Stimulated activated CD8-positive, alpha-beta memory T cell treated with anti-CD3 and anti-CD28 coated beads, Interleukin-2, amount 100 ng/mL, for 1 hour (primary cell): Measurements from ENCODE around the gene ATXN2L.
"Not testable (repeated sequence)": the region's sequence is repeated elsewhere in the genome, so short reads cannot be mapped to it uniquely, and the experiment has no call there.

Experiments used
- DNase-seq, 2 donors: peaks; one replicate each; pipeline ENCODE4 v3.0.0-alpha.2; 2020; ENCODE audit warnings: low read depth in 2 of 2

ATXN2L gene, protein sequence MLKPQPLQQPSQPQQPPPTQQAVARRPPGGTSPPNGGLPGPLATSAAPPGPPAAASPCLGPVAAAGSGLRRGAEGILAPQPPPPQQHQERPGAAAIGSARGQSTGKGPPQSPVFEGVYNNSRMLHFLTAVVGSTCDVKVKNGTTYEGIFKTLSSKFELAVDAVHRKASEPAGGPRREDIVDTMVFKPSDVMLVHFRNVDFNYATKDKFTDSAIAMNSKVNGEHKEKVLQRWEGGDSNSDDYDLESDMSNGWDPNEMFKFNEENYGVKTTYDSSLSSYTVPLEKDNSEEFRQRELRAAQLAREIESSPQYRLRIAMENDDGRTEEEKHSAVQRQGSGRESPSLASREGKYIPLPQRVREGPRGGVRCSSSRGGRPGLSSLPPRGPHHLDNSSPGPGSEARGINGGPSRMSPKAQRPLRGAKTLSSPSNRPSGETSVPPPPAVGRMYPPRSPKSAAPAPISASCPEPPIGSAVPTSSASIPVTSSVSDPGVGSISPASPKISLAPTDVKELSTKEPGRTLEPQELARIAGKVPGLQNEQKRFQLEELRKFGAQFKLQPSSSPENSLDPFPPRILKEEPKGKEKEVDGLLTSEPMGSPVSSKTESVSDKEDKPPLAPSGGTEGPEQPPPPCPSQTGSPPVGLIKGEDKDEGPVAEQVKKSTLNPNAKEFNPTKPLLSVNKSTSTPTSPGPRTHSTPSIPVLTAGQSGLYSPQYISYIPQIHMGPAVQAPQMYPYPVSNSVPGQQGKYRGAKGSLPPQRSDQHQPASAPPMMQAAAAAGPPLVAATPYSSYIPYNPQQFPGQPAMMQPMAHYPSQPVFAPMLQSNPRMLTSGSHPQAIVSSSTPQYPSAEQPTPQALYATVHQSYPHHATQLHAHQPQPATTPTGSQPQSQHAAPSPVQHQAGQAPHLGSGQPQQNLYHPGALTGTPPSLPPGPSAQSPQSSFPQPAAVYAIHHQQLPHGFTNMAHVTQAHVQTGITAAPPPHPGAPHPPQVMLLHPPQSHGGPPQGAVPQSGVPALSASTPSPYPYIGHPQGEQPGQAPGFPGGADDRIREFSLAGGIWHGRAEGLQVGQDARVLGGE

GRCh38 chr16:28822520-28823290 is at the start of gene ATXN2L:
TSS of gene ATXN2L (plus strand) at chr16:28822999. CDS start at chr16:28823260, 261 bp downstream.
- DNase-seq = peak; percentile 85 to 89

GRCh38 chr16:28781697-28782096 is 41.1 kb upstream of the ATXN2L start:
- DNase-seq = not testable (repeated sequence)

DNA sequence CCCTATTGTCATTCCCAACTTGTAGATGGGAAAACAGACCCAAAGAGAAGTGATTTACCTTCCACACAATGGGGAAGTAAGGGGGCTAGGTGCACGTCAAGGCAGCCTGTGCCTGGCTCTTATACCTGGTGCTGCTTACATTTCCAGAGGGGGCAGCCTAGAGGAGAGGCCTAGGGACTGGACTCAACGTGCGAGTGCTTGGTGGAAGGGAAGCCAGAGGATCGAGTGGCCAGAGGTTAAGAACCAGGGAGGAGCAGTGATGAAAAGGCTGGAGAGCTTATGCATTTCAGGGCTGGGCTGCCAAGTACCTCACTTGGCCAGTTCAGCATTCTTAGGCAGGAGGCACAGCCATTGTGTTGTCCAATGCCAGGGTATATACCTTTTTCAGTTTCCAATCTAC is 40.4 kb upstream of the ATXN2L start:
- not testable (repeated sequence) for DNase-seq

DNA sequence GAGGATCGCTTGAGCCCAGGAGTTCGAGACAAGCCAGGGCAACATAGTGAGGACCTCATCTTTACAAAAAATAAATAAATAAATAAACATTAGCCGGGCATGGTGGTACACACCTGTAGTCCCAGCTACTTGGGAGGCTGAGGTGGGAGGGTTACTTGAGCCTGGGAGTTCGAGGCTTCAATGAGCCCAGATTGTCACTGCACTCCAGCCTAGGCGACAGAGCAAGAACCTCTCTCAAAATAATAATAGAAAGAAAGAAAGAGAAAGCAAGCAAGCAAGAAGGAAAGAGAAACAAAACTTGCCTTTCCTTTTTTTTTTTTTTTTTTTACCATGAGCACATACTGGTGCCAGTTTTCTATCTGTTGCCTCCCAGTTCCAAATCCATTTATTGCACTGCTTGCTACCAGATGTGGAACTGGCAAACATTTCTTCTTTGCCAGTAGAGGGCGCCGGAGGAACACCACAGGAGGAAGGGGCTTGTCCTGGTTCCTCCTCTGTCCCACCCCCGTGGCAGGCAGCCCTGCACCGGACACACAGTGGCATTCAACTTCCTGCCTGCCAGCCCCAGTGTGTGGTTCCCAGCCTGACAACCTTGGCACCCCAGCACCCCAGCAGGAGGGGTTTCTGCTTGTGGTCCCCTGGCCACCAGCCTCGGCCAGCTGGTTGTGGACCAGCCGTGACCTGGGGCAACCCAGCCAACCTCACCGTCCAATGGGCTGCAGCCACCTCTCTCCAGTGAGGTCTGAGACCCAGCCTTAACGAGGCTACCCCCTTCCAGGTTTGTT is 20.4 kb upstream of the ATXN2L start:
- peak; percentile 38 to 50 for DNase-seq

DNA sequence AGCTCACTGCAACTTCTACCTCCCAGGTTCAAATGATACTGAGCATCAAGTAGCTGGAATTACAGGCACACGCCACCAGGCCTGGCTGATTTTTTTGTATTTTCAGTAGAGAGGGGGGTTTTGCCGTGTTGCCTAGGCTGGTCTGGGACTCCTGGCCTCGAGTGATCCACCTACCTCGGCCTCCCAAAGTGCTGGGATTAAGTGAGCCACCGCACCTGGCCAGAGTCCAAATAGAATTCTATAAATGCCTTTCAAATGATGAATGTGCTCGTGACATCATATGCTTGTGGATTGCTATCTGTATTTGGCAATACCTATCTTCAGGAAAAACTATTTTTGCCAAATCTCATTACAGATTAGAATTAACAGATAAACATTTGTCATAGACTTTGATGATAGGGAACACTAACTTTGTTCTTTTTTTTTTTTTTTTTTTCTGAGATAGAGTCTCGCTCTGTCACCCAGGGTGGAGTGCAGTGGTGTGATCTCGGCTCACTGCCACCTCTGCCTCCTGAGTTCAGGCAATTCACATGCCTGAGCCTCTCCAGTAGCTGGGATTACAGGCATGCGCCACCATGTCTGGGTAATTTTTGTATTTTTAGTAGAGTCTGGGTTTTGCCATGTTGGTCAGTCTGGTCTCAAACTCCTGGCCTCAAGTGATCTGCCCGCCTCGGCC is 15.2 kb upstream of the ATXN2L start:
- not testable (repeated sequence) for DNase-seq

- no peak for DNase-seq
Measured at GRCh38 chr16:28820016-28820415, 2.8 kb upstream of the ATXN2L start.

- not testable (repeated sequence) for DNase-seq
Measured at GRCh38 chr16:28820546-28820945, 2.3 kb upstream of the ATXN2L start.

DNA sequence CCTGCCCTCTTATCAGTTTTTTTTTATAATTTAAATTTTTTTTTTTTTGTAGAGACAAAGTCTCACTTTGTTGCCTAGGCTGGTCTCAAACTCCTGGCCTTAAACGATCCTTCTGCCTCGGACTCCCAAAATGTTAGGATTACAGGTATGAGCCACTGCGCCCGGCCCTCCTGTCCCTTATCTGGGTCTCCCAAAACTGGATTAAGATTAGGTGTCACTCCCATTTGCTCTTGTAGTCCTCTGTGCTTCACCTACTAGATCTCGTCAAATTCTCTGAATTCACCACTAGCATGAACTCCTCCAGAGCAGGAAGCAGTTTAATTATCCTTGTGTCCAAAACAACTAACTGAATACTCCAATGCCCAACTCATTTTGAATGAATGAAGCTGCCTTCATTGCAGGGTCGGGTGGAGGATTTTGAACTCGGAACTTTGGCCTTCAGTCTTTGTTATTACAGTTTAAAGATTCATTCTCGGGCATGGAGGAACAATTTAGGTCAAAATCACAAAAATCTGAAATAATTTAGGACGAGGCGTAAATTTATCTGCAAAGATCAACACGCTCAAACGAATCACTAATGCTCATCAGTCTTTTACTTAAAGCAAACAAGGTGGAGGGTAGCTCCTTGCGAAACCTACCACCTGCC is 802 bp upstream of the ATXN2L start:
- no peak for DNase-seq

GRCh38 chr16:28823291-28823872 is 583 bp downstream of the ATXN2L start:
- DNase-seq = no peak

DNA sequence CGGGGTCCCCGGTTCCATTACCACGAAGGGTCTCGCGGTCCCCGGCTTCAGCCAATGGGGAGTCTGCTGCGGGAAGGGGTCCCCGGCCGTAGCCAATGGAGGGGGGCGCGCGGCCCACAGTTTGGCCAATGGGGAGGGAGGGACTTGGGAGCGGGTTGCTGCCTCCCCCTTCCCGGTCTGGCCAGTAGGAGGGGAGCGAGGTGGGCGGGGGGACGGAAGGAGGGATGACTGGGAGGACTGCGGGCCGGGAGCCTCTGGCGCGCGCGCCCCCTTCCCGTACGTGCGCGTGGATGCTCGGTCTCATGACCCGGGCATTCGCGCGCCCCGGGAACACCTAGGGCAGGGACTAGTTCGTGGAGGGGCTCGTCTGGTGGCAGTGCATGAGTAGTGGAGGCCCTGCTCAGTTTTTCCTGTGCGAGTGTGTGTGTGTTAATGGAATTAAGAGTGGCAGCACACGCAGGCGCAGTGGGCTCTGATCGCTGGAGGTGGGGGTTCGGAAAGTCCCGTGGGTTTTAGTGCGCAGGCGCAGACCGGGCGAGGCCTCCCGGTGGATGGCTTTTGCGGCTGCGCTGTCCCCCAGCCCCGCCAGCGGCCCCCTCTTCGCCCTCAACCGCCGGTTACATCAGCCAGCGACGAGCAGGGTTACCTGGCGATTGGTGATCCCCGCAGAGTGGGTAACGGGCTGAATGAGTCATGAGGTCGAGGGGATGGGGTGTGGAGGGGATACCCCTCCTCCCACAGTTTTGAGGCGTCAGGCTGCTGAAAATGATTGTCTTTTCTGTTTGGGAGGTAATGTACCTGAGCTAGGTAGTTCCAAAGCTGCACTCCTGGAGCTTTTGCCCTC is 1.3 kb downstream of the ATXN2L start:
- peak; percentile 92 to 96 for DNase-seq

DNA sequence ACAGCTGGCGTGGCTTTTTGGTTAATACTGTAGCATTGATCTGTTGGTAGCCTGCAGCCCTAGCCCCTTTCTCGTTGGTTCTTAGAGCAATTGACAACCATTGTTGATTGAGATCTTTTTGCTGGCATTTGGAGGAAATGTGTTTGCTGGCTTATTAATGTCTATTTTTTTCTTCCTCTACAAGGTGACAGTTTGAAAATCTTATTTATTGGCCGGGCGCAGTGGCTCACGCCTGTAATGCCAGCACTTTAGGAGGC is 1.8 kb downstream of the ATXN2L start:
- no peak for DNase-seq

DNA sequence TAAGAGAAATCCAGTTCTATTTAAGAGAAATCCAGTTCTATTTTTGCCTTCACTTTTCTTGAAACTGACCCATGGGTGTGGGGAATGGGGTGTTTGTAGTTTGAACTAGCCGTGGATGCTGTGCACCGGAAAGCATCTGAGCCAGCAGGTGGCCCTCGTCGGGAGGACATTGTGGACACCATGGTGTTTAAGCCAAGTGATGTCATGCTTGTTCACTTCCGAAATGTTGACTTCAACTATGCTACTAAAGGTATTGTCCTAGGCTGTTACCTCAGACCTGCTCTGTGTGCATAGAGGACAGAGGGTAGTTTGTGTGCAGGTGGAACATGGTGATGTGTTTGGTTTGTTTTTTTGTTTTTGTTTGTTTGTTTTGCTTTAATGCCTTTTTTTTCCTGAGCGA is 3.3 kb downstream of the ATXN2L start:
- no peak for DNase-seq

- DNase-seq = no peak
Measured at GRCh38 chr16:28829747-28830146, 6.9 kb downstream of the ATXN2L start.

GRCh38 chr16:28830531-28830930 is 7.7 kb downstream of the ATXN2L start:
- DNase-seq = no peak

DNA sequence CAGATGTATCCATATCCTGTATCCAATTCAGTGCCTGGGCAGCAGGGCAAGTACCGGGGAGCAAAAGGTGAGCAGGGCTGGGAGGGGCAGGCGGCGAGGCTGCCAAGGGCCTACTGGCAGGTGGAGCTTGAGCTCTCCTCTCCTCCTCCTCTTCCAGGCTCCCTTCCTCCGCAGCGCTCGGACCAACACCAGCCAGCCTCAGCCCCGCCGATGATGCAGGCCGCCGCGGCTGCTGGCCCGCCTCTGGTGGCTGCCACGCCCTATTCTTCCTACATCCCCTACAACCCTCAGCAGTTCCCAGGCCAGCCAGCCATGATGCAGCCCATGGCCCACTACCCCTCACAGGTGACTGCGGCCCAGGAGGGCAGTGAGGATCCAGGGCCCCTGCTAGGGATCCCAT is 11.6 kb downstream of the ATXN2L start:
- no peak for DNase-seq

GRCh38 chr16:28834873-28835863 is 12.4 kb downstream of the ATXN2L start:
- DNase-seq = no peak
